K562 (cell line): ENCODE results near the gene FHIT. TPM values are rescaled to one million over a fixed set of nuclear protein-coding genes. Genes with fewer than 3 reads are reported as not detected.

Experiments
- ARID2 ChIP-seq: fragments of 450-650 bp; IDR thresholded peaks from 2 replicates; pipeline ENCODE4 v1.6.1; 2017; ENCODE audit warnings: antibody characterized with exemption, mild to moderate bottlenecking
- BRD9 ChIP-seq: fragments of 450-650 bp; IDR thresholded peaks from 2 replicates; pipeline ENCODE4 v1.6.1; 2018; ENCODE audit warnings: low read depth; ENCODE audit not compliant: partially characterized antibody
- DPF2 ChIP-seq: fragments of 450-650 bp; IDR thresholded peaks from 2 replicates; pipeline ENCODE4 v1.6.1; 2016
- EP400 ChIP-seq: fragments of 450-650 bp; IDR thresholded peaks from 2 replicates; pipeline ENCODE4 v1.6.1; 2017; ENCODE audit warnings: antibody characterized with exemption, mild to moderate bottlenecking, moderate library complexity
- FOXJ3 ChIP-seq: sonication (generic); formaldehyde crosslinking; IDR thresholded peaks from 2 replicates; pipeline ENCODE4 v1.4.0; 2020; ENCODE audit warnings: mild to moderate bottlenecking, missing genetic modification reagents
- HNRNPUL1 ChIP-seq: fragments of 200-400 bp; formaldehyde crosslinking; IDR thresholded peaks from 2 replicates; pipeline ENCODE4 v1.6.1; 2017; ENCODE audit warnings: low read length
- NFE2 ChIP-seq: IDR thresholded peaks from 2 replicates; pipeline ENCODE4 v1.6.1; 2014; ENCODE audit warnings: antibody characterized with exemption, low read depth
- NFIC ChIP-seq: fragments of 450-650 bp; IDR thresholded peaks from 2 replicates; pipeline ENCODE4 v1.6.1; 2017; ENCODE audit warnings: mild to moderate bottlenecking, inconsistent platforms
- NFRKB ChIP-seq: fragments of 450-650 bp; IDR thresholded peaks from 2 replicates; pipeline ENCODE4 v1.6.1; 2016; ENCODE audit warnings: low read depth
- NR4A1 ChIP-seq, 2 experiments: fragments of 250-450 bp in 1 of 2; fragments of 450-650 bp in 1 of 2; sonication (Bioruptor Pico) in 1 of 2; IDR thresholded peaks; 2 replicates each; pipeline versions ENCODE4 v1.4.0 to v1.6.1; 2016 to 2020; ENCODE audit warnings: mild to moderate bottlenecking in 2 of 2, missing compliant biosample characterization in 1 of 2, missing genetic modification characterization in 1 of 2, moderate library complexity in 1 of 2
- PHF20 ChIP-seq: fragments of 450-650 bp; IDR thresholded peaks from 2 replicates; pipeline ENCODE4 v1.6.1; 2018; ENCODE audit not compliant: partially characterized antibody
- SAP30 ChIP-seq: fragments of 200-600 bp; sonication (generic); IDR thresholded peaks from 2 replicates; pipeline ENCODE4 v1.6.1; 2012; ENCODE audit warnings: borderline replicate concordance, low read depth, mild to moderate bottlenecking, moderate library complexity, low read length, control low read depth, inconsistent platforms; ENCODE audit not compliant: insufficient read depth, poor library complexity, severe bottlenecking
- SIX5 ChIP-seq, 2 experiments: IDR thresholded peaks; 2 replicates each; pipeline ENCODE4 v1.6.1; 2011; ENCODE audit warnings: low read length in 2 of 2, borderline replicate concordance in 1 of 2, low read depth in 1 of 2, mild to moderate bottlenecking in 1 of 2, moderate library complexity in 1 of 2; ENCODE audit not compliant: insufficient read depth in 1 of 2
- SLC30A9 ChIP-seq: fragments of 250-450 bp; sonication (Bioruptor Pico); IDR thresholded peaks from 2 replicates; pipeline ENCODE4 v1.8.0; 2022; ENCODE audit warnings: mild to moderate bottlenecking, moderate library complexity
- STAG1 ChIP-seq: sonication (generic); formaldehyde crosslinking; IDR thresholded peaks from 2 replicates; pipeline ENCODE4 v1.5.0; 2020; ENCODE audit warnings: missing genetic modification reagents, borderline replicate concordance
- TAF9B ChIP-seq: fragments of 450-650 bp; IDR thresholded peaks from 2 replicates; pipeline ENCODE4 v1.6.1; 2018; ENCODE audit warnings: mild to moderate bottlenecking; ENCODE audit not compliant: partially characterized antibody
- ZNF407 ChIP-seq: fragments of 450-650 bp; IDR thresholded peaks from 2 replicates; pipeline ENCODE4 v1.6.1; 2016; ENCODE audit warnings: low read depth
- ZNF589 ChIP-seq: fragments of 200-800 bp; sonication (Bioruptor generic); IDR thresholded peaks from 2 replicates; pipeline ENCODE4 v1.6.1; 2016; ENCODE audit warnings: low read depth, missing genetic modification characterization, missing compliant biosample characterization
- polyA plus RNA-seq, 8 experiments: library from polyadenylated mRNA; depleted of rRNA in 4 of 8; stranded (reverse) in 5 of 8; unstranded in 3 of 8; fragments of >200 nt; fragmentation: Nextera tagmentation in 2 of 8; fragmentation: Illumina TruSeq in 1 of 8; extraction: Ambion mirVana in 2 of 8; extraction: Trizol in 1 of 8; gene quantifications; 2 replicates each; pipeline versions ENCODE4 v1.2.1 to v1.2.3, GENCODE V29; 2011 to 2014; ENCODE audit warnings: inconsistent platforms in 1 of 8, missing spikeins in 1 of 8
- total RNA-seq, 7 experiments: library from RNA; depleted of rRNA in 6 of 7; stranded (reverse); fragments of >200 nt in 6 of 7; fragmentation: Illumina TruSeq in 2 of 7; extraction: Trizol in 2 of 7; gene quantifications; 2 replicates each; pipeline versions ENCODE4 v1.2.1 to v1.2.3, GENCODE V29; 2011 to 2021; ENCODE audit warnings: low replicate concordance in 1 of 7
- TF ChIP-seq, protein P1 (sequence below): fragments of 450-650 bp; IDR thresholded peaks from 2 replicates; pipeline ENCODE4 v1.7.0; 2016; ENCODE audit warnings: borderline replicate concordance

The FHIT gene
- total and polyA plus RNA-seq, 9 of the 15 experiments (the other 6 are each of a cell fraction or from before 2014, with no cell fraction given): 1.7 to 9.1 (median 4.3) TPM

DNA sequence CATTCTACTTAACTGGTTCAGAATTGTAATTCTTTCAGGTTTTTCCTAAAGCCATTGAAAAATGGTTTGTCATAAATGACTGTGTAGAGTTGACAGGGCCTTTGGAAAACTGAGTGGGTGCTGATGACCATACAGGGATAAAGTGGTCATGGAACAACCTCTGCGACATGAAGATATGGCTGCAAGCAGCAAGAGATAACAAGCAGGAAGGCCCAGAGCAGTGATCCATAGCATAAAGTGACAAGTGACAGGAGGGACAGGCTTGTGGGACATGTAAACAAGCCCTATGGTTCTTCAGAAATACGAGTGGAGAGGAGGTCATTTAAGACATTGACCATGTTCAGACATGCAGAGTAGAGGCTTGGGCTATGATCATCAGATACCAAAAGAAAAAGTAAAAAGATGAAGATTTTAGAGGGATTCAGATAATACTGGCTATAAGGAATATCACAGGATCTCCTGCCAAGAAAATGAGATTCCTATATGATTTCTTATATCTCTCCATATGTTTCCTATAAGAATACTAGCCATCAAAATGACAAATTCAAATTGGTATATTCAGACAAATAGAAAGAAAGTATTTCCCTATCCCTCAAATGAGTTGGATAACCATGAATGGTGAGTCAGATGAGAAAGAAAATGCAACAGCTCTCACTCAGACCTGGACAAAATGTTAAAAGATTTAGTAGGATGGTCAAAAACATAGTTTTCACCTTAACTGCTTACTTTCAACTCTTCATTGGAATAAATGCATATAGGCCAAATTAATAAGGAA is 1373.8 kb downstream of the FHIT start (continued):
- TF ChIP-seq ZNF407: no peak
- TF ChIP-seq SAP30: no peak
- TF ChIP-seq PHF20: no peak
- TF ChIP-seq NFE2: no peak
- TF ChIP-seq FOXJ3 (CRISPR knock-in tag): no peak
- no peak for TF ChIP-seq SIX5 (IDR thresholded peaks at IDR 0.05; ENCODE audit: borderline replicate concordance in 1 of 2, insufficient read depth in 1 of 2, low read depth in 1 of 2, low read length in 2 of 2)
- TF ChIP-seq NFIC: peak; percentile 50; the same call in 1 of the 2 replicates
- TF ChIP-seq STAG1 (CRISPR knock-in tag): no peak
- TF ChIP-seq, protein P1, sequence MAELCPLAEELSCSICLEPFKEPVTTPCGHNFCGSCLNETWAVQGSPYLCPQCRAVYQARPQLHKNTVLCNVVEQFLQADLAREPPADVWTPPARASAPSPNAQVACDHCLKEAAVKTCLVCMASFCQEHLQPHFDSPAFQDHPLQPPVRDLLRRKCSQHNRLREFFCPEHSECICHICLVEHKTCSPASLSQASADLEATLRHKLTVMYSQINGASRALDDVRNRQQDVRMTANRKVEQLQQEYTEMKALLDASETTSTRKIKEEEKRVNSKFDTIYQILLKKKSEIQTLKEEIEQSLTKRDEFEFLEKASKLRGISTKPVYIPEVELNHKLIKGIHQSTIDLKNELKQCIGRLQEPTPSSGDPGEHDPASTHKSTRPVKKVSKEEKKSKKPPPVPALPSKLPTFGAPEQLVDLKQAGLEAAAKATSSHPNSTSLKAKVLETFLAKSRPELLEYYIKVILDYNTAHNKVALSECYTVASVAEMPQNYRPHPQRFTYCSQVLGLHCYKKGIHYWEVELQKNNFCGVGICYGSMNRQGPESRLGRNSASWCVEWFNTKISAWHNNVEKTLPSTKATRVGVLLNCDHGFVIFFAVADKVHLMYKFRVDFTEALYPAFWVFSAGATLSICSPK: no peak
- TF ChIP-seq DPF2: peak; percentile 87
- no peak for TF ChIP-seq TAF9B
- TF ChIP-seq ARID2: no peak
- no peak for TF ChIP-seq HNRNPUL1
- TF ChIP-seq ZNF589 (CRISPR knock-in tag): no peak
- no peak for TF ChIP-seq BRD9
- TF ChIP-seq NR4A1 (CRISPR knock-in tag; IDR thresholded peaks at IDR 0.05): no peak
- TF ChIP-seq NR4A1 (tag; IDR thresholded peaks at IDR 0.05): no peak
- TF ChIP-seq SLC30A9 (CRISPR knock-in tag): no peak
- TF ChIP-seq EP400: no peak
- TF ChIP-seq NFRKB: no peak
